Suprapubic skin (tissue), 4 donors: ENCODE results near the gene FIBIN.

Experiments used
- CTCF ChIP-seq, 2 donors: fragments of 200-600 bp in 1 of 2; fragments of 450-650 bp in 1 of 2; sonication (generic) in 1 of 2; IDR thresholded peaks; one replicate each; pipeline ENCODE4 v1.5.1; 2016 to 2019; ENCODE audit warnings: antibody characterized with exemption in 2 of 2, mild to moderate bottlenecking in 1 of 2, moderate library complexity in 1 of 2
- POLR2A ChIP-seq, 2 donors: fragments of 450-650 bp; IDR thresholded peaks; one replicate each; pipeline ENCODE4 v1.6.1; 2017; ENCODE audit warnings: antibody characterized with exemption in 2 of 2, mild to moderate bottlenecking in 2 of 2, moderate library complexity in 2 of 2
- POLR2AphosphoS5 ChIP-seq, 3 donors: sonication (generic); formaldehyde crosslinking; IDR thresholded peaks; one replicate each; pipeline ENCODE4 v1.6.1; 2017; ENCODE audit warnings: antibody characterized with exemption in 3 of 3

- no peak for TF ChIP-seq CTCF (IDR thresholded peaks at IDR 0.05)
- TF ChIP-seq POLR2A (IDR thresholded peaks at IDR 0.05) = no peak
- no peak for TF ChIP-seq POLR2AphosphoS5 (IDR thresholded peaks at IDR 0.05)
These were observed 18.9 kb upstream of the FIBIN start for GRCh38 chr11:26974996-26975395.
